SH-SY5Y (cell line): Measurements from ENCODE around the gene ADAMTS17.

Source experiments
- GATA2 ChIP-seq: IDR thresholded peaks from 2 replicates; pipeline ENCODE4 v1.6.1; 2011; ENCODE audit warnings: mild to moderate bottlenecking, low read depth, low read length
- GATA3 ChIP-seq: IDR thresholded peaks from 2 replicates; pipeline ENCODE4 v1.6.1; 2011; ENCODE audit warnings: low read depth, mild to moderate bottlenecking, low read length, moderate library complexity

GRCh38 chr15:100011235-100011634 lies 330.5 kb downstream of the ADAMTS17 start:
- no peak for TF ChIP-seq GATA2
- TF ChIP-seq GATA3, result no peak
